ENCODE data around the gene CCDC187. TPM values are rescaled to one million over a fixed set of nuclear protein-coding genes. Genes with fewer than 3 reads are reported as not detected.
A peak's percentile ranks its signal among the peaks of the same experiment; 100 is the strongest.

The CCDC187 gene
- total RNA-seq, 2 experiments from 2014 or later: not detected

DNA sequence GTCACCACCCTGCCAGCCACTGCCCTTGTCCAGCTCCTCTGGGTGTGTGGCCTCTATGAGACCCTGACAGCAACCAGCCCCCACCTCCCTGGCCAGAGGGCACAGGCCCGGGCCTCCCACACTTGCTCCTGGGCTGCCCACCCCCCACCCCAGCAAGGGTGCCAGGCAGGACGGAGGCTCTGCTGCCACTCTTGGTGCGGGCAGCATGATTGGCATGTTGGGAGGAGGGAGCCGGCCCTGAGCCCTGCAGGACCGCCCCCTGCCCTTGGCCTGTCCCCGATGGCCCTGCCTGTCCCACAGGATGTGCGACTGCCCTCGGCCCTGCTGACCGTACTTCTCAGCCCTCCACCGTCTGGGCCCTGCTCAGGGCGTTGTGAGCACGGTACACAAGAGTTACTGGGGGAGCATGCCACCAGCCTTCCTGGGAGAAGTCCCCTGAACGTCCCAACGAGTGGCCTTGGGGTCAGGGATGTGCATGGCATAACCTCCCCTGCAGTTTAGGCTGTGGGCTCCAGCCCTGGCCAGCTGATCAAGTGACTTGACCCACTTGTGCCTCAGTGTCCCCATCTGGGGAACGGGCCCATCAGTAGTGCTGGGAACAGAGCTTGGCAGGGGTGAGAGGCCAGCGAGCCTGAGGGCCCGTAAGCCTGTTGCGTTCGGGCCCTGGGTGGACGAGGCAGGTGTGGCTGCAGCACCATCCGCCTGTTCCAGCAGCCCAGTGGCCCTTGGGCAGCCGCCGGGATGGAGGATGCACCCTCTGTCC is 39.4 kb upstream of the CCDC187 start:
- H3K4me3 Mint-ChIP-seq: no peak overlapping the region

DNA sequence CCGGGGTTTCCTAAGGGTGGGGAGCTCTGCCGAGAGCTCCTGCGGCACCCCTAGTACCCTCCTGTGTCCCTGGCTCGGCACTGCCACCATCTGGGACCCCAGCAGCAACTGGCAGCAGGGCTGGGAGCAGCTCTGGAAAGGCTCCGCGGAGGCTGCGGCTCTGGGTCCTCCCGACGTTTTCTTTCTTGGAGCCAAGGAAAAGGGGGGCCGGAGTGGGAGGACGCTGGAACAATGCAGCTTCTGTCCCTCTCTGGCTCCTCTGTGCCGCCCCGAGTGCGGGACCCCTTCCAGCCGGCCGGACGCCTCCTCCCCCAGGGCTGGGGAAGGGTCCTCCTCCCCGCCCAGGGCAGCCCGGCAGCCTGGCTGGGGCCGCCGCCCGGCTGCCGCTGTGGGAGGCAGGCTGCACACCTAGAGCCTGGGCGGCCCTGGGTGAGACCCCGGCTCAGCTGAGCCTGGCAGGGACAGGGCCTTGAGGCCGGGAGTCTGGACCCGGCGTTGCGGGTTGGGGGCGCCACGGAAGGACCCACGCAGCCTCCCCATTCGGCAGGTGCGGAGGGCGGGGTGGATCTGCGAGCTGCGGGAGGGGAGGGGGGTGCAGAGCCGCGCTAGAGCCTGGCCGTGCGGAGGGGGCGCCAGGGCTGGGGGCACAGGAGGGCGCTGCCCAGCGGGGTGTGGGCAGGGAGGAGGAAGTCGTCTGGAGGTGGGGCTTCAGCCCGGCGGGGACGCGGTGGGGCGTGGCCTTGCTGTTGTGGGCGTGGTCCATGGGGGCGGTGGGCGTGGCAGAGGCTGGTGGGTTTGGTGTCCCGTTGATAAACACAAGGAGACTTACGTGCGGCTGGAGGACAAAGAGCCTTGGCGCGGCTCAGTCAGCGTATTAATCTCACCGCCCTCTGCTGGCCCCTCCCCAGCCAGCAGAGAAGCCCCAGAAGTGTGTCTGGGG is 38.6 kb upstream of the CCDC187 start:
- Mint-ChIP-seq H3K27ac (no peak overlapping the region), H3K36me3 (no peaks in the 10 kb centered on the region), H3K4me1 (no peaks in the 10 kb centered on the region), H3K27me3 (no peaks in the 10 kb centered on the region), H3K4me3 (no peak overlapping the region), H3K9me3 (ENCODE audit: low read depth) (no peaks in the 10 kb centered on the region)
- CTCF ChIA-PET: no interaction called here
- DNase-seq (peak; percentile 73), ATAC-seq (peak; percentile 71)

More for the DNA sequence above, 39.4 kb upstream of the CCDC187 start:
- ATAC-seq (no peak), DNase-seq (no peak)
- CTCF ChIA-PET: no interaction called here
- Mint-ChIP-seq H3K36me3 (no peaks in the 10 kb centered on the region), H3K27ac (no peak overlapping the region), H3K9me3 (ENCODE audit: low read depth) (no peaks in the 10 kb centered on the region), H3K27me3 (no peaks in the 10 kb centered on the region), H3K4me1 (no peaks in the 10 kb centered on the region)

DNA sequence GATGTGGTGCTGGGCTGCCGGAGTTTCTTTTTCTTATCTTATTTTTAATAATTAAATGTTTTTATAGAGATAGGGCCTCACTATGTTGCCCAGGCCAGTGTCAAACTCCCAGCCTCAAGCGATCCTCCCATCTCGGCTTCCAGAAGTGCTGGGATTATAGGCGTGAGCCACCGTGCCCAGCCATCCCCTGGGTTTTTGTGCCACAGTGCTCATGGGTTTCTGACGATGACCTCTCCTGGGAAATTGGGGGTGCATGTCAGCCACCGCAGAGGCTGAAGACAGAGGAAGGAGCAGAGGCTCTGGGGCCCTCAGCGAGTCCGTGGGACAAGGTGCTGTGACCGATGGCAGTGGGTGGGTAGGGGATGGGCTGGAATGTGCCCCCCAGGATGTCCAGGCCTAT is 37.9 kb upstream of the CCDC187 start:
- CTCF ChIA-PET: no interaction called here
- H3K27ac Mint-ChIP-seq: no peak overlapping the region
- DNase-seq: no peak
- H3K4me1 Mint-ChIP-seq: no peaks in the 10 kb centered on the region
- no peaks in the 10 kb centered on the region for H3K36me3 Mint-ChIP-seq
- H3K9me3 Mint-ChIP-seq (ENCODE audit: low read depth): no peaks in the 10 kb centered on the region
- no peak for ATAC-seq
- H3K4me3 Mint-ChIP-seq: no peak overlapping the region
- H3K27me3 Mint-ChIP-seq: no peaks in the 10 kb centered on the region

- H3K27ac Mint-ChIP-seq: no peak overlapping the region
- no peaks in the 10 kb centered on the region for H3K9me3 Mint-ChIP-seq (ENCODE audit: low read depth)
- H3K4me1 Mint-ChIP-seq: no peaks in the 10 kb centered on the region
- ATAC-seq: no peak
- H3K27me3 Mint-ChIP-seq: no peaks in the 10 kb centered on the region
- CTCF ChIA-PET: no interaction called here
- DNase-seq: no peak
- H3K36me3 Mint-ChIP-seq: no peaks in the 10 kb centered on the region
- H3K4me3 Mint-ChIP-seq: no peak overlapping the region
Measured at GRCh38 chr9:136341042-136341655, 37.3 kb upstream of the CCDC187 start.

DNA sequence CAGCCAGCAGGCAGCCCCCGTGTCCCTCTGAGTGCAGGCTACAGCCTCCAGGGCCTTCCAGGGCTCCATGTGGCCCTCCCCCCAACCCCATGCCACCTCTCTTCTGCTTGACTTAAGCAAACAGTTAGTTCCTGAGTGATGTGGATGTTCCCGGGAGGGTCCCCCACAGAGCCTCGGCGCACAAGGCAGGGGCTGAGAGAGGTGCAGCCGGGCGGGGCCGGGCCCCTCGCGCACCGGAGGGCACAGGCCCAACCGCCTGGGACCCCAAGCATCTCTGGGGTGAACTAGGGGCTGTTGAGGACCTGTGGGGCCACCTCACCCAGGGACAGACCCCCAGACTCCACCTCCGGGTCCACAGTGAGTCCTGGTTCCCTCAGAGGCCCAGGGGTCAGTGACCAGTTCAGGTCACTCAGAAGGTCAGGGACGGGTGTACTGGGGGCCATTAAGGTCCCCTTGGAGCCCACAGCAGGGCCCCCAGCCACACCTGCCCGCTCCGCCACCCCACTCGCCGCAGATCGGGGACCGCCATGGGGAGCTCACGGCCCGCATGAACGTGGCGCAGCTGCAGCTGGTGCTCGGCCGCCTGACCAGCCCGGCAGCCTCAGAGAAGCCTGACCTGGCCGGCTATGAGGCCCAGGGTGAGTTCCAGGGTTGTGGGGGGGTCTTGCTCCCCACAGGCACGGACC is 36.6 kb upstream of the CCDC187 start:
- CTCF ChIA-PET: interaction anchor here (1.1 kb wide), 2 partner anchors 22 to 63 kb away, joined by 4 read pairs; no protein-coding TSS in a partner anchor
- Mint-ChIP-seq H3K36me3 (no peaks in the 10 kb centered on the region), H3K4me3 (no peak overlapping the region), H3K27ac (no peak overlapping the region), H3K27me3 (no peaks in the 10 kb centered on the region), H3K9me3 (ENCODE audit: low read depth) (no peaks in the 10 kb centered on the region), H3K4me1 (no peaks in the 10 kb centered on the region)
- ATAC-seq (no peak), DNase-seq (no peak)

DNA sequence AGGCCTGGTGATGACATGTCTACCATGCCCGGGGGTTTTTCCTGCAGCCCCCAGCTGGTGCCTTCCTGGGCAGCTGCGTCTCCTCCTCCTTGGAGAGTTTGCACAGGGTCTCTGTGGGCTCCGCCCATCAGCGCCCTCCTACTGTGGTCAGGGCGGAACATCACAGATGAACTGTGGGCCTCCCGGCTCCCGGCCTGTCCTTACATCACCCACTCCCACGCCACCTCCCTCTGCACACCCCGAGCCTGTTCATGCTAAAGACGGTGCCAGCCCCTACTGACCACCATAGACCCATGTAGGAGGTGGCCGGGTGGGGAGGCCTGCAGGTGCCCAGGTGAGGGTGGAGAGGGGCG is 36.0 kb upstream of the CCDC187 start:
- ATAC-seq: no peak
- Mint-ChIP-seq H3K4me1 (no peaks in the 10 kb centered on the region), H3K36me3 (no peaks in the 10 kb centered on the region), H3K4me3 (no peak overlapping the region), H3K27ac (no peak overlapping the region), H3K9me3 (ENCODE audit: low read depth) (no peaks in the 10 kb centered on the region), H3K27me3 (no peaks in the 10 kb centered on the region)
- CTCF ChIA-PET: interaction anchor here (0.7 to 1.1 kb wide), 3 partner anchors 23 to 63 kb away, joined by 3 to 4 read pairs (median 4); no protein-coding TSS in a partner anchor
- no peak for DNase-seq

DNA sequence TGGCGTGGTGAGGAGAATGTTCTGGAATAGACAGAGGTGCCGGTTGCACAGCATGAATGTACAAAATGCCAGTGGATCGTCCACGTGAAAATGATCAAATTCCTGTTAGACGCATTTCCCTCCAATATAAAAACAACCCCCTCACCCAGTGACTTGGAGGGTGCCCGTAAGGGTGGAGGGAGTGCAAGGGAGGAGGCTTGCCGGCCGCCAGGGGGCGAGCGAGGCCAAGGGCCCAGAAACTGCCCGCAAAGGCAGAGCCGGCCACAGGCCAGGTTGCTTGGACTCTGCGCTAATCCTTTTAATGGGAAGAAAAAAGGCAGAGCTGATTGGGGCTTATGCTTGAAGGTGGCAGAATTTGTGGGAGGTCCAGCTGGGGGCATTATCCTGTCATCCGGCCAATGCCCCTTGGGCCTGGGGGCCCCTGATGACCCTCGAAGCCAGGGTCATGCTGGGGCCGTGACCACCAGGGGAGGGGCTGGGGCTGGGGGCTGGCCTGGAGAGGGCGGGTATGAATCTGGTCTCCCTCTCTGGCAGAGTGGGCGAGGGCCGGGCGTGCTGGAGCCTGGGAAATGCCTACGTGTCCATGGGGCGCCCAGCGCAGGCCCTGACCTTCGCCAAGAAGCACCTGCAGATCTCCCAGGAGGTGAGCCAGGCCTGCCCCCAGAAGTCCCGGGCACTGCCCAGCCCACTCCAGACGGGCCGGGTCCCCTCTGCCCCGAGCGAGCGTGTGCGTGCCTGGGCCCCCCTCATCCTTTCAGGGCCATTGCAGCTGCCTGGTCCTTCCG is 35.5 kb upstream of the CCDC187 start:
- Mint-ChIP-seq H3K27ac (no peak overlapping the region), H3K27me3 (no peaks in the 10 kb centered on the region), H3K9me3 (ENCODE audit: low read depth) (no peaks in the 10 kb centered on the region), H3K36me3 (no peaks in the 10 kb centered on the region), H3K4me3 (no peak overlapping the region), H3K4me1 (no peaks in the 10 kb centered on the region)
- CTCF ChIA-PET: interaction anchor here (0.7 to 1.1 kb wide), 3 partner anchors 23 to 64 kb away, joined by 3 to 4 read pairs (median 4); no protein-coding TSS in a partner anchor
- ATAC-seq: peak; percentile 53
- peak; percentile 59 for DNase-seq

DNA sequence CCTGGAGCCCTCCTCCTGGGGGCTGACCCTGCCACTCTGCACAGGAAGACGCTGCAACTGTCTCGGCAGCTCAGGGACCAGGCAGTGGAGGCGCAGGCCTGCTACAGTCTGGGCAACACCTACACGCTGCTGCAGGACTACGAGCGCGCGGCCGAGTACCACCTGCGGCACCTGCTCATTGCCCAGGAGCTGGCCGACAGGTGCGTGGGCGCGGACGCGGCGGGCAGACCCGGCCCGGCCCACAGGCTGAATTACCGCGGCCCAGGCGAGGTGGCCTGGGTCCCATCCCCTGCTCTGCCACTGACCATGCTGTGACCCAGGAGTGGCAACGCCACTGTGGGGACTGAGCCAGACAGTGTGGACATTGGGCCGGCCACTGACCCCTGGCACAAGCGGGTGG is 34.6 kb upstream of the CCDC187 start:
- no peaks in the 10 kb centered on the region for H3K36me3 Mint-ChIP-seq

GRCh38 chr9:136337416-136338395 is 33.8 kb upstream of the CCDC187 start:
- CTCF ChIA-PET: interaction anchor here (1.0 to 1.3 kb wide), 3 partner anchors 10 to 66 kb away, joined by 3 to 4 read pairs (median 4); partner anchors contain the start of gene DNLZ
- Mint-ChIP-seq H3K4me1 (no peaks in the 10 kb centered on the region), H3K9me3 (ENCODE audit: low read depth) (no peaks in the 10 kb centered on the region), H3K27ac (no peak overlapping the region), H3K36me3 (no peaks in the 10 kb centered on the region), H3K27me3 (no peaks in the 10 kb centered on the region), H3K4me3 (no peak overlapping the region)
- no peak for ATAC-seq
- no peak for DNase-seq

More for the DNA sequence above, 34.6 kb upstream of the CCDC187 start:
- H3K27ac Mint-ChIP-seq: no peak overlapping the region
- H3K27me3 Mint-ChIP-seq: no peaks in the 10 kb centered on the region
- CTCF ChIA-PET: interaction anchor here (1.3 kb wide), 2 partner anchors 25 to 65 kb away, joined by 4 read pairs; partner anchors contain the start of gene DNLZ
- H3K4me1 Mint-ChIP-seq: no peaks in the 10 kb centered on the region
- no peak overlapping the region for H3K4me3 Mint-ChIP-seq
- no peaks in the 10 kb centered on the region for H3K9me3 Mint-ChIP-seq (ENCODE audit: low read depth)
- no peak for DNase-seq
- ATAC-seq: no peak

- DNase-seq (no peak), ATAC-seq (no peak)
- CTCF ChIA-PET: interaction anchor here (1.0 to 1.3 kb wide), 2 partner anchors 9 to 26 kb away, joined by 3 to 4 read pairs; partner anchors contain the start of gene DNLZ
- no peak overlapping the region for H3K27ac Mint-ChIP-seq
- H3K27me3 Mint-ChIP-seq: no peaks in the 10 kb centered on the region
- H3K4me3 Mint-ChIP-seq: no peak overlapping the region
- peaks cover 3% of the 10 kb centered on the region for H3K4me1 Mint-ChIP-seq
- no peaks in the 10 kb centered on the region for H3K36me3 Mint-ChIP-seq
- no peaks in the 10 kb centered on the region for H3K9me3 Mint-ChIP-seq (ENCODE audit: low read depth)
Measured at GRCh38 chr9:136336881-136337280, 33.0 kb upstream of the CCDC187 start.

GRCh38 chr9:136336156-136336870 is 32.4 kb upstream of the CCDC187 start:
- DNase-seq: no peak
- CTCF ChIA-PET: interaction anchor here (1.0 kb wide), 2 partner anchors 8 to 65 kb away, joined by 3 read pairs; no protein-coding TSS in a partner anchor
- Mint-ChIP-seq H3K36me3 (no peaks in the 10 kb centered on the region), H3K27me3 (no peaks in the 10 kb centered on the region), H3K9me3 (ENCODE audit: low read depth) (no peaks in the 10 kb centered on the region), H3K27ac (no peak overlapping the region), H3K4me1 (peaks cover 4% of the 10 kb centered on the region), H3K4me3 (no peak overlapping the region)
- no peak for ATAC-seq

All from activated CD8-positive, alpha-beta memory T cell treated with anti-CD3 and anti-CD28 coated beads, Interleukin-2, amount 10 ng/mL, durations not matched to agents 7 days and 5 days (primary cell).